Measurements from ENCODE around the gene PITX2. TPM values are rescaled to one million over a fixed set of nuclear protein-coding genes. Genes with fewer than 3 reads are reported as not detected.

Gene PITX2
- total and polyA plus RNA-seq, 2 of the 8 experiments (the other 6 are each of a cell fraction or from before 2014, with no cell fraction given), result 0.09 to 0.67 TPM

DNA sequence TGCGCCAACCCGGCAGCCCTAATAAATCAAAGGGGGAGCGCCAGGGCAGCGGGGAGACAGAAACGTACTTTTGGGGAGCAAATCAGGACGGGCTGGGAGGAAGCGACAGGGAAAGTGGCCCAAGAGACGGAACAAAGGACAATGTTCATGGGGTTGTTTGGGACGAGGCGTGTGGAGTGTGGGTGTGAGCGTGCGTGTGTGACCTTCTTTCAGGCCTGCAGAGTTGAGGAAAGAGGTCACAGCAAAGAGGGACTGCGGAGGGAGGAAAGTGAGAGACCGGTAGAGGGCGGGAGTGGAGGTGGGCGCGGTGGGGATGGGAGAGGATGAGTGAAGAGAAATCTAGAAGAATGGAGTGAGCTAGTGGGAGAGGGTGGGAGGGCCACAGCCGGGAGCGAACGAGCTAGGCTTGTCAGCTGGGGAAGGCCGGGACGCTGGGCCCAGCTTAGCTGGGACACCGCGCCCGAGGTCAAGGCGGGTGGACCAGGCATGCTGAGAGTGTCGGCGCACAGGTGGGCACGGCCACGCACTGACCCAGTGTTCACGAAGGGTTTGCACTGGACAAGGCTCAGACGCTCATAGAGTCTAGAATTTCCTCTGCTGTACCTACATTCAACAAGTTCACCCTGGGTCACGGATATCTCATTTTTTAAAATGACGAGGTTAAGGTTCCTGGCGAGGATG, 14.7 kb upstream of the PITX2 start:
- H3K4me2 ChIP-seq (ENCODE audit: insufficient read depth in 1 of 2, low read depth in 2 of 2, low read length in 2 of 2), result peak overlapping the region; percentile 93
- WGBS, 2 experiments (ENCODE audit: extremely low coverage in 1 of 2, insufficient coverage in 1 of 2, insufficient read length in 1 of 2, insufficient replicate concordance in 2 of 2, low coverage in 1 of 2, low lambda C conversion rate in 2 of 2, missing lambda C conversion rate in 1 of 2), result 1% methylated on average over 32 of the region's 35 CpGs; no CpG with 5 or more reads in 1 of the 2 experiments
- peak overlapping the region; percentile 73; the same call in 1 of the 2 replicates for H2AFZ ChIP-seq (ENCODE audit: low read length)
- ChIA-PET POLR2A (ENCODE audit: partially characterized antibody) (interaction anchor here (2.4 to 2.5 kb wide), 2 partner anchors 14 to 22 kb away, joined by 7 to 12 read pairs; partner anchors contain the start of gene PITX2), CTCF (ENCODE audit: partially characterized antibody) (interaction anchor here (1.0 to 1.8 kb wide), 3 partner anchors 9 to 839 kb away, joined by 4 to 10 read pairs (median 4); partner anchors contain the start of gene PITX2)
- peak overlapping the region; percentile 62 to 75 (median 65) for H3K4me3 ChIP-seq (ENCODE audit: extremely low read depth in 1 of 4, insufficient read depth in 2 of 4, low read depth in 3 of 4, low read length in 4 of 4)
- no peak overlapping the region for H2BK120ac ChIP-seq (replicated peaks; ENCODE audit: low read depth, low read length)
- no peaks in the 10 kb centered on the region for H3K79me2 ChIP-seq (ENCODE audit: control insufficient read depth in 1 of 2, insufficient read depth in 2 of 2, low read length in 2 of 2)
- FAIRE-seq (no peak), DNase-seq (ENCODE audit: low read depth in 1 of 2, low spot score in 2 of 2) (peak in 1 of 2 experiments; percentile 75)
- no peaks in the 10 kb centered on the region for H3K9me3 ChIP-seq (ENCODE audit: insufficient read depth in 2 of 2, low read depth in 1 of 2, low read length in 1 of 2)
- H3K36me3 ChIP-seq (ENCODE audit: control insufficient read depth in 2 of 4, insufficient read depth in 4 of 4, low read length in 3 of 4), result no peaks in the 10 kb centered on the region; a peak in 1 of 8 replicates
- no peak overlapping the region for H3K23ac ChIP-seq (ENCODE audit: insufficient read length)
- no peak overlapping the region for H3K56ac ChIP-seq (replicated peaks; ENCODE audit: insufficient read length, low read depth, low read length)
- no peak overlapping the region for H3K4ac ChIP-seq (replicated peaks; ENCODE audit: insufficient read length, low read depth, low read length)
- H3K27ac ChIP-seq (ENCODE audit: low read depth, low read length), result no peak overlapping the region
- no peak overlapping the region for H4K8ac ChIP-seq (ENCODE audit: extremely low read depth, insufficient read depth, low read length)
- peaks cover 55 to 100% (median 89%) of the 10 kb centered on the region in 4 experiments for H3K27me3 ChIP-seq (replicated peaks in 1 of 4; ENCODE audit: control insufficient read depth in 3 of 4, extremely low read depth in 1 of 4, insufficient read depth in 3 of 4, low read length in 3 of 4)
- H4K91ac ChIP-seq (replicated peaks; ENCODE audit: insufficient read length, low read length), result no peak overlapping the region
- peaks cover 3 to 16% of the 10 kb centered on the region in 2 experiments for H4K20me1 ChIP-seq (replicated peaks in 1 of 2; ENCODE audit: control insufficient read depth in 1 of 2, insufficient read depth in 2 of 2, low read length in 2 of 2)
- H2AK5ac ChIP-seq (ENCODE audit: low read depth, low read length), result no peak overlapping the region
- H3K4me1 ChIP-seq (replicated peaks in 1 of 4; ENCODE audit: control insufficient read depth in 3 of 4, insufficient read depth in 4 of 4, low read length in 3 of 4), result peaks cover 9 to 41% (median 16%) of the 10 kb centered on the region in 4 experiments
- no peak overlapping the region for H4K5ac ChIP-seq (ENCODE audit: insufficient read length, low read depth, low read length)
- H3K14ac ChIP-seq (ENCODE audit: insufficient read length), result no peak overlapping the region
- peaks cover 20% of the 10 kb centered on the region for H3K23me2 ChIP-seq (ENCODE audit: low read depth, low read length)
- H3K9ac ChIP-seq (replicated peaks in 1 of 4; ENCODE audit: extremely low read depth in 1 of 4, low read depth in 3 of 4, low read length in 3 of 4), result no peak overlapping the region; a peak in 1 of 7 replicates
- 0 out of 2 replicates have a peak overlapping the region, but pooled peaks have one; percentile 37 for H2BK5ac ChIP-seq (ENCODE audit: low read depth, low read length)
- H3K79me1 ChIP-seq (ENCODE audit: low read depth, low read length), result no peaks in the 10 kb centered on the region; the same call in 1 of the 2 replicates
- H2BK12ac ChIP-seq (ENCODE audit: low read depth, low read length), result peak overlapping the region; percentile 97
- H3K18ac ChIP-seq (ENCODE audit: extremely low read depth, low read length), result peak overlapping the region; percentile 76; the same call in 1 of the 2 replicates
- H2BK20ac ChIP-seq (ENCODE audit: low read length), result no peak overlapping the region
- H2BK15ac ChIP-seq (ENCODE audit: low read length), result peak overlapping the region; percentile 67
- TF ChIP-seq RAD21 (IDR thresholded peaks at IDR 0.05 in 1 of 2, conservative IDR thresholded peaks at IDR 0.05 in 1 of 2; ENCODE audit: low read depth in 2 of 2, low read length in 2 of 2) (peak; percentile 12 to 20; a peak in 2 of 4 replicates), POLR2AphosphoS5 (IDR thresholded peaks at IDR 0.05; ENCODE audit: low read depth, low read length) (no peak), BACH1 (IDR thresholded peaks at IDR 0.05; ENCODE audit: low read length) (peak; percentile 24; the same call in 1 of the 2 replicates), SP2 (IDR thresholded peaks at IDR 0.05; ENCODE audit: low read length) (no peak), SUZ12 (IDR thresholded peaks at IDR 0.05; ENCODE audit: low read length) (peak; percentile 76; the same call in 1 of the 2 replicates), SAP30 (IDR thresholded peaks at IDR 0.05; ENCODE audit: insufficient read depth, insufficient replicate concordance, low read length) (peak; percentile 42), USF2 (IDR thresholded peaks at IDR 0.05; ENCODE audit: low read length) (no peak), ZNF274 (IDR thresholded peaks at IDR 0.05; ENCODE audit: borderline replicate concordance, extremely low read depth, low read length) (no peak), EGR1 (IDR thresholded peaks at IDR 0.05; ENCODE audit: borderline replicate concordance, low read depth, low read length) (peak; percentile 41; the same call in 1 of the 2 replicates), ASH2L (IDR thresholded peaks at IDR 0.05; ENCODE audit: low read length) (peak; percentile 4)
